ENCODE measurements around the gene PHETA1. TPM values are rescaled to one million over a fixed set of nuclear protein-coding genes. Genes with fewer than 3 reads are reported as not detected.
A peak's percentile ranks its signal among the peaks of the same experiment; 100 is the strongest.

Gene PHETA1
- total RNA-seq, 1 experiment from 2014 or later = 12.4 TPM

DNA sequence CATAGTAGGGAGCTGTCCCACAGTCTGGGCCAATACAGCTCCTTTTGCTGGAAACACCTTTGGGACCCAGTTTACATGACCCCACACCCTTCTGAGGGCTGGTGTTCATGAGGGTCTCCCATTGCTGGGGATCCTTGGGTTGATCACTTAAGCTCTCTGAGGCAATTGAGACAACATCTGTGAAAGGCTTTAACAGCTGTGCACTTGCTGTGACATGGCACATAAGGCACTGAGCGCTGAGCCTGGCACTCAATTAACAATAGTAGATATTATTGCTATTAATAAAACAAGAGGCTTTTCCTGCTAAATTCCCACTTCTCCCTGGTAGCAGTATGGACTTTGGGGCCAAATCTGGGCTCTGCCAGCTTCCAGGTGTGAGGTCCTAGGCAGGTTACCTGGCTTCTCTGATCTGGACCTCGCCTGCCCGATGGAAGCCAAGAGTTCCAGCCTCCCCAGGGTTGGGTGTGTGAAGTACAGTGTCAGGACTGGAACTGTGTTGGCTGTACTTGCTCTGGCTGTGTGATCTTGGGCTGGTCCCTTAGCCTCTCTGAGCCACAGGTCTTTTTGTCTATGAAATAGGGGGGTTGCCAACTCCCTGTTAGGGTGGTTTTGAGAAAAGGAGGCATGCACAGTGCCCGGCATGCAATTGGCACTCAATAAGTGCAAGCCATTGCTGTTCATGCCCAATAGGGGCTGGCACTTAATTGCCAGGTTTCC lies 39.9 kb upstream of the PHETA1 start (continued):
- TF ChIP-seq, protein P1, sequence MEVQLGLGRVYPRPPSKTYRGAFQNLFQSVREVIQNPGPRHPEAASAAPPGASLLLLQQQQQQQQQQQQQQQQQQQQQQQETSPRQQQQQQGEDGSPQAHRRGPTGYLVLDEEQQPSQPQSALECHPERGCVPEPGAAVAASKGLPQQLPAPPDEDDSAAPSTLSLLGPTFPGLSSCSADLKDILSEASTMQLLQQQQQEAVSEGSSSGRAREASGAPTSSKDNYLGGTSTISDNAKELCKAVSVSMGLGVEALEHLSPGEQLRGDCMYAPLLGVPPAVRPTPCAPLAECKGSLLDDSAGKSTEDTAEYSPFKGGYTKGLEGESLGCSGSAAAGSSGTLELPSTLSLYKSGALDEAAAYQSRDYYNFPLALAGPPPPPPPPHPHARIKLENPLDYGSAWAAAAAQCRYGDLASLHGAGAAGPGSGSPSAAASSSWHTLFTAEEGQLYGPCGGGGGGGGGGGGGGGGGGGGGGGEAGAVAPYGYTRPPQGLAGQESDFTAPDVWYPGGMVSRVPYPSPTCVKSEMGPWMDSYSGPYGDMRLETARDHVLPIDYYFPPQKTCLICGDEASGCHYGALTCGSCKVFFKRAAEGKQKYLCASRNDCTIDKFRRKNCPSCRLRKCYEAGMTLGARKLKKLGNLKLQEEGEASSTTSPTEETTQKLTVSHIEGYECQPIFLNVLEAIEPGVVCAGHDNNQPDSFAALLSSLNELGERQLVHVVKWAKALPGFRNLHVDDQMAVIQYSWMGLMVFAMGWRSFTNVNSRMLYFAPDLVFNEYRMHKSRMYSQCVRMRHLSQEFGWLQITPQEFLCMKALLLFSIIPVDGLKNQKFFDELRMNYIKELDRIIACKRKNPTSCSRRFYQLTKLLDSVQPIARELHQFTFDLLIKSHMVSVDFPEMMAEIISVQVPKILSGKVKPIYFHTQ (CRISPR knock-in tag; IDR thresholded peaks at IDR 0.05) = no peak
- TF ChIP-seq, protein P2, sequence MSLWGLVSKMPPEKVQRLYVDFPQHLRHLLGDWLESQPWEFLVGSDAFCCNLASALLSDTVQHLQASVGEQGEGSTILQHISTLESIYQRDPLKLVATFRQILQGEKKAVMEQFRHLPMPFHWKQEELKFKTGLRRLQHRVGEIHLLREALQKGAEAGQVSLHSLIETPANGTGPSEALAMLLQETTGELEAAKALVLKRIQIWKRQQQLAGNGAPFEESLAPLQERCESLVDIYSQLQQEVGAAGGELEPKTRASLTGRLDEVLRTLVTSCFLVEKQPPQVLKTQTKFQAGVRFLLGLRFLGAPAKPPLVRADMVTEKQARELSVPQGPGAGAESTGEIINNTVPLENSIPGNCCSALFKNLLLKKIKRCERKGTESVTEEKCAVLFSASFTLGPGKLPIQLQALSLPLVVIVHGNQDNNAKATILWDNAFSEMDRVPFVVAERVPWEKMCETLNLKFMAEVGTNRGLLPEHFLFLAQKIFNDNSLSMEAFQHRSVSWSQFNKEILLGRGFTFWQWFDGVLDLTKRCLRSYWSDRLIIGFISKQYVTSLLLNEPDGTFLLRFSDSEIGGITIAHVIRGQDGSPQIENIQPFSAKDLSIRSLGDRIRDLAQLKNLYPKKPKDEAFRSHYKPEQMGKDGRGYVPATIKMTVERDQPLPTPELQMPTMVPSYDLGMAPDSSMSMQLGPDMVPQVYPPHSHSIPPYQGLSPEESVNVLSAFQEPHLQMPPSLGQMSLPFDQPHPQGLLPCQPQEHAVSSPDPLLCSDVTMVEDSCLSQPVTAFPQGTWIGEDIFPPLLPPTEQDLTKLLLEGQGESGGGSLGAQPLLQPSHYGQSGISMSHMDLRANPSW (CRISPR knock-in tag; conservative IDR thresholded peaks at IDR 0.05; ENCODE audit: low read depth) = no peak
- TF ChIP-seq, protein P3, sequence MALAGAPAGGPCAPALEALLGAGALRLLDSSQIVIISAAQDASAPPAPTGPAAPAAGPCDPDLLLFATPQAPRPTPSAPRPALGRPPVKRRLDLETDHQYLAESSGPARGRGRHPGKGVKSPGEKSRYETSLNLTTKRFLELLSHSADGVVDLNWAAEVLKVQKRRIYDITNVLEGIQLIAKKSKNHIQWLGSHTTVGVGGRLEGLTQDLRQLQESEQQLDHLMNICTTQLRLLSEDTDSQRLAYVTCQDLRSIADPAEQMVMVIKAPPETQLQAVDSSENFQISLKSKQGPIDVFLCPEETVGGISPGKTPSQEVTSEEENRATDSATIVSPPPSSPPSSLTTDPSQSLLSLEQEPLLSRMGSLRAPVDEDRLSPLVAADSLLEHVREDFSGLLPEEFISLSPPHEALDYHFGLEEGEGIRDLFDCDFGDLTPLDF (CRISPR knock-in tag; IDR thresholded peaks at IDR 0.05) = no peak
- TF ChIP-seq, protein P4, sequence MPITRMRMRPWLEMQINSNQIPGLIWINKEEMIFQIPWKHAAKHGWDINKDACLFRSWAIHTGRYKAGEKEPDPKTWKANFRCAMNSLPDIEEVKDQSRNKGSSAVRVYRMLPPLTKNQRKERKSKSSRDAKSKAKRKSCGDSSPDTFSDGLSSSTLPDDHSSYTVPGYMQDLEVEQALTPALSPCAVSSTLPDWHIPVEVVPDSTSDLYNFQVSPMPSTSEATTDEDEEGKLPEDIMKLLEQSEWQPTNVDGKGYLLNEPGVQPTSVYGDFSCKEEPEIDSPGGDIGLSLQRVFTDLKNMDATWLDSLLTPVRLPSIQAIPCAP (CRISPR knock-in tag; IDR thresholded peaks at IDR 0.05) = no peak
- TF ChIP-seq NFATC4 (CRISPR knock-in tag; IDR thresholded peaks at IDR 0.05) (no peak), ZNF423 (CRISPR knock-in tag; IDR thresholded peaks at IDR 0.05) (no peak), HMGA2 (CRISPR knock-in tag; IDR thresholded peaks at IDR 0.05) (no peak), EMX1 (CRISPR knock-in tag; IDR thresholded peaks at IDR 0.05) (no peak)
- TF ChIP-seq, protein P5, sequence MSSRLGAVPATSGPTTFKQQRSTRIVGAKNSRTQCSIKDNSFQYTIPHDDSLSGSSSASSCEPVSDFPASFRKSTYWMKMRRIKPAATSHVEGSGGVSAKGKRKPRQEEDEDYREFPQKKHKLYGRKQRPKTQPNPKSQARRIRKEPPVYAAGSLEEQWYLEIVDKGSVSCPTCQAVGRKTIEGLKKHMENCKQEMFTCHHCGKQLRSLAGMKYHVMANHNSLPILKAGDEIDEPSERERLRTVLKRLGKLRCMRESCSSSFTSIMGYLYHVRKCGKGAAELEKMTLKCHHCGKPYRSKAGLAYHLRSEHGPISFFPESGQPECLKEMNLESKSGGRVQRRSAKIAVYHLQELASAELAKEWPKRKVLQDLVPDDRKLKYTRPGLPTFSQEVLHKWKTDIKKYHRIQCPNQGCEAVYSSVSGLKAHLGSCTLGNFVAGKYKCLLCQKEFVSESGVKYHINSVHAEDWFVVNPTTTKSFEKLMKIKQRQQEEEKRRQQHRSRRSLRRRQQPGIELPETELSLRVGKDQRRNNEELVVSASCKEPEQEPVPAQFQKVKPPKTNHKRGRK (CRISPR knock-in tag; IDR thresholded peaks at IDR 0.05; ENCODE audit: borderline replicate concordance) = no peak

DNA sequence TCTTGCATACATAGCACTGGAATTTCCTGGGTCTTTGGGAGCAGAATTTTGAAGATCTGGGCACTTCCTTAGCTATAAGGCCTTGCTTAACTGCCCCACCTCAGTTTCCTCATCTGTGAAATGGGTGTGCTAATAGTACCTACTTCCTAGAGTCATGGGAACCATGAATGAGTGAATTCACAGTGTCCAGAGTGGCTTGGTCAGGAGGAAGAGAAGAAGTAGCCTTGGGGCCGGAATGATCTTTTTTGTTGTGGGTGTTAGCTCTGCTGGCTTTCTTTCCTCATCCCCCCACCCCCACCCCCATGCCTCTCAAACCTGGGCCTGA lies 39.2 kb upstream of the PHETA1 start:
- ChIA-PET CTCF (interaction anchor here (1.3 to 2.8 kb wide), 3 partner anchors 11 to 44 kb away, joined by 6 to 14 read pairs (median 8); no protein-coding TSS in a partner anchor), POLR2A (no interaction called here)
- Mint-ChIP-seq H3K4me3 (0 out of 2 replicates have a peak overlapping the region, but pooled peaks have one; percentile 80), H3K4me1 (peaks cover 71% of the 10 kb centered on the region), H3K27me3 (ENCODE audit: low read depth) (0 out of 2 replicates have a peak, but pooled peaks cover 2% of the 10 kb centered on the region), H3K27ac (no peak overlapping the region), H3K9me3 (no peaks in the 10 kb centered on the region), H3K36me3 (no peaks in the 10 kb centered on the region)
- ATAC-seq = no peak
- no peak for DNase-seq (ENCODE audit: low spot score)
- TF ChIP-seq ZNF232 (CRISPR knock-in tag; IDR thresholded peaks at IDR 0.05) = no peak
- TF ChIP-seq, protein P6, sequence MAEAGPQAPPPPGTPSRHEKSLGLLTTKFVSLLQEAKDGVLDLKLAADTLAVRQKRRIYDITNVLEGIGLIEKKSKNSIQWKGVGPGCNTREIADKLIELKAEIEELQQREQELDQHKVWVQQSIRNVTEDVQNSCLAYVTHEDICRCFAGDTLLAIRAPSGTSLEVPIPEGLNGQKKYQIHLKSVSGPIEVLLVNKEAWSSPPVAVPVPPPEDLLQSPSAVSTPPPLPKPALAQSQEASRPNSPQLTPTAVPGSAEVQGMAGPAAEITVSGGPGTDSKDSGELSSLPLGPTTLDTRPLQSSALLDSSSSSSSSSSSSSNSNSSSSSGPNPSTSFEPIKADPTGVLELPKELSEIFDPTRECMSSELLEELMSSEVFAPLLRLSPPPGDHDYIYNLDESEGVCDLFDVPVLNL (CRISPR knock-in tag; IDR thresholded peaks at IDR 0.05; ENCODE audit: borderline replicate concordance, low read depth) = no peak

Measured in WTC11 (cell line).